ENCODE results near the gene NRAS.

DNA sequence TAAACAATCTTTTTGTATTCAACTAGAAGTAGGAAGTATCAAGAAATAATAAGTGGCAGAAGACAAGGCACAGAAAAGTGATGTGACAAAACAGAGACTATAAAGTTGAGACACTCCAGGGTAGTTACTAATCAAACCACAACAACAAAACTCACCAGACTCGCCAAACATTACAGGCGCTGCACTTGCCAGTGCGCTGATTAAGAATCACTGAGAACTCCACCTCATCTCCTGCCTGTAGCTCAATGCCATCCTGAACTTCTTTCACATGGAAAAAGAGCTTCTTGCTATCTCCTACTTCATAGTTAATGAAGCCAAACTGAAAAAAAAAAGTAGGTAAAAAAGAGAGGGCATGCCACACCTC is 2.8 kb upstream of the NRAS start:
- no peak for TF ChIP-seq POLR2A (IDR thresholded peaks at IDR 0.05)
- TF ChIP-seq, protein P1, sequence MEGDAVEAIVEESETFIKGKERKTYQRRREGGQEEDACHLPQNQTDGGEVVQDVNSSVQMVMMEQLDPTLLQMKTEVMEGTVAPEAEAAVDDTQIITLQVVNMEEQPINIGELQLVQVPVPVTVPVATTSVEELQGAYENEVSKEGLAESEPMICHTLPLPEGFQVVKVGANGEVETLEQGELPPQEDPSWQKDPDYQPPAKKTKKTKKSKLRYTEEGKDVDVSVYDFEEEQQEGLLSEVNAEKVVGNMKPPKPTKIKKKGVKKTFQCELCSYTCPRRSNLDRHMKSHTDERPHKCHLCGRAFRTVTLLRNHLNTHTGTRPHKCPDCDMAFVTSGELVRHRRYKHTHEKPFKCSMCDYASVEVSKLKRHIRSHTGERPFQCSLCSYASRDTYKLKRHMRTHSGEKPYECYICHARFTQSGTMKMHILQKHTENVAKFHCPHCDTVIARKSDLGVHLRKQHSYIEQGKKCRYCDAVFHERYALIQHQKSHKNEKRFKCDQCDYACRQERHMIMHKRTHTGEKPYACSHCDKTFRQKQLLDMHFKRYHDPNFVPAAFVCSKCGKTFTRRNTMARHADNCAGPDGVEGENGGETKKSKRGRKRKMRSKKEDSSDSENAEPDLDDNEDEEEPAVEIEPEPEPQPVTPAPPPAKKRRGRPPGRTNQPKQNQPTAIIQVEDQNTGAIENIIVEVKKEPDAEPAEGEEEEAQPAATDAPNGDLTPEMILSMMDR (IDR thresholded peaks at IDR 0.05), result no peak

Data from heart left ventricle (tissue), 13 donors.